Fibroblast of lung (primary cell): ENCODE data around the gene PLXNB1.

Experiments
- EZH2 ChIP-seq: IDR thresholded peaks from 2 replicates; pipeline ENCODE4 v1.5.1; 2012; ENCODE audit warnings: low read length, control low read depth, mild to moderate bottlenecking; ENCODE audit errors: missing control alignments
- TF ChIP-seq, protein P1 (sequence below), 2 donors: IDR thresholded peaks in 1 of 2; conservative IDR thresholded peaks in 1 of 2; 1 replicate in 1 of 2; 2 replicates in 1 of 2; pipeline ENCODE4 v1.5.1; 2011 to 2012; ENCODE audit warnings: low read length in 2 of 2, control low read depth in 1 of 2, inconsistent platforms in 1 of 2, low read depth in 1 of 2, mild to moderate bottlenecking in 1 of 2

DNA sequence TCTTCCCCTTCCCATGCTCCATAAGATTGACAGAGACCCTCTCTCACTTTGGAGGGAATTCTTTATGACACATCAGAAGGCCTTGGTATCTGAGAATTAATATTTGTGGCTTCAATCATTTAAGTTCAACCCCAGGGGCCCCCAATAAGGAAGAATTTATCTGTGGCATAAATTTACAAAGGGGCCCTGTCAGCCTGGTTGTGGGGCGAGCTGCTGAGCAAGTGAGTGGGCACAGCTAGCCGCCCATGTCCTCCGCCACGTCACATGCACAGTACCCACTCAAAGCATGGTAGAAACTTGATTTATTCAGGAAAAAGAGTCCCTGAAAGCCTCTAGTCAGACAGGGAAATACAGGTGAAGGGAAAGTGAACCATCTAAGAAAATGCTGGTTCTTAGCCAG lies 13.3 kb downstream of the PLXNB1 start:
- TF ChIP-seq EZH2: no peak
- TF ChIP-seq, protein P1, sequence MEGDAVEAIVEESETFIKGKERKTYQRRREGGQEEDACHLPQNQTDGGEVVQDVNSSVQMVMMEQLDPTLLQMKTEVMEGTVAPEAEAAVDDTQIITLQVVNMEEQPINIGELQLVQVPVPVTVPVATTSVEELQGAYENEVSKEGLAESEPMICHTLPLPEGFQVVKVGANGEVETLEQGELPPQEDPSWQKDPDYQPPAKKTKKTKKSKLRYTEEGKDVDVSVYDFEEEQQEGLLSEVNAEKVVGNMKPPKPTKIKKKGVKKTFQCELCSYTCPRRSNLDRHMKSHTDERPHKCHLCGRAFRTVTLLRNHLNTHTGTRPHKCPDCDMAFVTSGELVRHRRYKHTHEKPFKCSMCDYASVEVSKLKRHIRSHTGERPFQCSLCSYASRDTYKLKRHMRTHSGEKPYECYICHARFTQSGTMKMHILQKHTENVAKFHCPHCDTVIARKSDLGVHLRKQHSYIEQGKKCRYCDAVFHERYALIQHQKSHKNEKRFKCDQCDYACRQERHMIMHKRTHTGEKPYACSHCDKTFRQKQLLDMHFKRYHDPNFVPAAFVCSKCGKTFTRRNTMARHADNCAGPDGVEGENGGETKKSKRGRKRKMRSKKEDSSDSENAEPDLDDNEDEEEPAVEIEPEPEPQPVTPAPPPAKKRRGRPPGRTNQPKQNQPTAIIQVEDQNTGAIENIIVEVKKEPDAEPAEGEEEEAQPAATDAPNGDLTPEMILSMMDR (conservative IDR thresholded peaks at IDR 0.05 in 1 of 2, IDR thresholded peaks at IDR 0.05 in 1 of 2; ENCODE audit: low read depth in 1 of 2, low read length in 2 of 2): no peak
